ENCODE data around the gene TMA7.
"Not testable (repeated sequence)": the region's sequence is repeated elsewhere in the genome, so short reads cannot be mapped to it uniquely, and the experiment has no call there.

TMA7 gene

DNA sequence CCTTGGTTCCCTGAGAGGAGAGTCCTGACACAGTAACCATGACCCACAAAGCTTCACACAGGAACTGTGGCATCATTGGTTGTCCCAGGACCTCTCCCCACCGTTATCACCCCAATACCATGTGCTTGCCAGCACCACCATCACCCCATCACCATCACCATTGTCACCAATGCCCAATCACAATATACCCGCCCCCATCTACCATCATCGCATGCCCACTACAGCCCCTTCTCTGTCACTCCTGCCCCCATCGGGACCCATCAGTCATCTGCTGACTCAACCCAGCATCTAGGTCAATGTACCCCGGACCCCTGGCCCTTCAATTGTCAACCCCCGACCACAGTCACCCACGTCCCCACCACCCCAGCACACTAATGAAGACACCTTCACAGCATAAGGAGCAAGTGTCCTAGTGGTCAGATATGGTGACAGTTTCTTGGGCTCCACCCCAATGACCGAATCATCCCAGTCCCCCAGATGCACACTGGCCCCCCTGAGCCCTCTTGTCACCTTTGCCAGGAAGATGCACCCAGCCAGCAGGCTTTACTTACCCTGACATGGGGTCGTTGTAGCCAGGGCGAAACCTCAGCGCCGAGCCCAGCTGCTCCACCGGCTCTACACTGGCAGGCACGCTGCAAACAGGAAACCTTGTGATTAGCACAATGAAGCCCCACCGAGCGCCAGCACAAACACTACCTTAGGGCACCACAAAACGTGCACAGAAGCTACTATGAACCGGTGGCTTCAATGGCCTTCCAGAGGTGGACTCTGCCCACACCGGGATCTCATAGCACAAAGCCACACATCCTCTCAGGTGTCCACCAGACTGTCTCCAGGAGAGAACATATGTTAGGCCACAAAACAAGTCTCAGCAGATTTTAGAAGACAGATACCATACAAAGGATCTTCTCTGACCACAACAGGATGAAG lies 38.8 kb downstream of the TMA7 start:
- no peak for DNase-seq (ENCODE audit: low read depth, low spot score)
- no peak overlapping the region for H3K9ac ChIP-seq (ENCODE audit: insufficient read length, low read depth)
- no peaks in the 10 kb centered on the region for H3K9me3 ChIP-seq (ENCODE audit: insufficient read depth, low read length)
- H3K27me3 ChIP-seq (ENCODE audit: insufficient read depth, insufficient read length): no peaks in the 10 kb centered on the region
- TF ChIP-seq ZNF274 (IDR thresholded peaks at IDR 0.05; ENCODE audit: low read depth, low read length) (no peak), SUZ12 (IDR thresholded peaks at IDR 0.05; ENCODE audit: extremely low read depth, insufficient read depth, insufficient read length) (no peak), YY1 (IDR thresholded peaks at IDR 0.05; ENCODE audit: insufficient read depth, insufficient read length) (no peak)
- no peak overlapping the region for H3K4me3 ChIP-seq (ENCODE audit: insufficient read length, low read depth)
- no peaks in the 10 kb centered on the region for H3K36me3 ChIP-seq (ENCODE audit: insufficient read depth, insufficient read length, low read length)
- H3K4me1 ChIP-seq (ENCODE audit: insufficient read depth, insufficient read length): peaks cover 30% of the 10 kb centered on the region

DNA sequence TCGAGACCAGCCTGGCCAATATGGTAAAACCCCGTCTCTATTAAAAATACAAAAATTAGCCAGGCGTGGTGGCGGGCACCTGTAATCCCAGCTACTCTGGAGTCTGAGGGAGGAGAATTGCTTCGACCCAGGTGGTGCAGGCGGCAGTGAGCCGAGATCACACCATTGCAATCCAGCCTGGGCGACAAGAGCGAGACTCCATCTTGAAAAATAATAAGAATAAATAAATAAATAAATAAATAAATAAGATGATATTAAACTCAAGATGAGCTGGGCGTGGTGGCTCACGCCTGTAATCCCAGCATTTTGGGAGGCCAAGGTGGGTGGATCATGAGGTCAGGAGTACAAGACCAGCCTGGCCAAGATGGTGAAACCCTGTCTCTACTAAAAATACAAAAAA lies 40.8 kb downstream of the TMA7 start:
- H3K36me3 ChIP-seq (ENCODE audit: insufficient read depth, insufficient read length, low read length); H3K27me3 ChIP-seq (ENCODE audit: insufficient read depth, insufficient read length); DNase-seq (ENCODE audit: low read depth, low spot score); H3K4me3 ChIP-seq (ENCODE audit: insufficient read length, low read depth); H3K9me3 ChIP-seq (ENCODE audit: insufficient read depth, low read length); H3K9ac ChIP-seq (ENCODE audit: insufficient read length, low read depth): not testable (repeated sequence)
- H3K4me1 ChIP-seq (ENCODE audit: insufficient read depth, insufficient read length): peaks cover 20% of the 10 kb centered on the region

DNA sequence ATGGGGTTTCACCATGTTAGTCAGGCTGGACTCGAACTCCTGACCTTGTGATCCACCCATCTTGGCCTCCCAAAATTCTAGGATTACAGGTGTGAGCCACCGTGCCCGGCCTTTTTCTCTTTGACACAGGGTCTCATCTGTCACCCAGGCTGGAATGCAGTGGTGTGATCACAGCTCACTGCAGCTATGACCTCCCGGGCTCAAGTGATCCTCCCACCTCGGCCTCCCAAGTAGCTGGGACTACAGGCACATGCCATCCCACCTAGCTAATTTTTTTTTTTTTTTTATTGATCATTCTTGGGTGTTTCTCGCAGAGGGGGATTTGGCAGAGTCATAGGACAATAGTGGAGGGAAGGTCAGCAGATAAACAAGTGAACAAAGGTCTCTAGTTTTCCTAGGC lies 42.8 kb downstream of the TMA7 start:
- H3K9ac ChIP-seq (ENCODE audit: insufficient read length, low read depth); H3K9me3 ChIP-seq (ENCODE audit: insufficient read depth, low read length); DNase-seq (ENCODE audit: low read depth, low spot score); H3K4me1 ChIP-seq (ENCODE audit: insufficient read depth, insufficient read length); H3K27me3 ChIP-seq (ENCODE audit: insufficient read depth, insufficient read length); H3K36me3 ChIP-seq (ENCODE audit: insufficient read depth, insufficient read length, low read length); H3K4me3 ChIP-seq (ENCODE audit: insufficient read length, low read depth): not testable (repeated sequence)

DNA sequence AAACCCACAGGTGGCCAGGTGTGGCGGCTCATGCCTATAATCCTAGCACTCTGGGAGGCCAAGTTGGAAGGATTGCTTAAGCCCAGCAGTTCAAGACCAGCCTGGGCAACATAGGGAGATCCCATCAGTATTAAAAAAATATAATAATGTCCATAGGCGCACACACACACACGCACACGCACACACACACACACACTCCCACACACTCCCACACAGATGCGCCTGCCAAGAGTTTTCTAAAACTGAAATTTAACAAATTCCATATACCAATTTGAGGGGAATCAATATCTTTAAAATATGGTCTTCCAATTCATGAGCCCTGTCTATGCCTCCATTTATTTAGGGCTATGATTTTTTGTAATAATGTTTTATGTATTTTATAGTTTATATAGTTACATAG lies 46.9 kb downstream of the TMA7 start:
- no peaks in the 10 kb centered on the region for H3K36me3 ChIP-seq (ENCODE audit: insufficient read depth, insufficient read length, low read length)
- no peaks in the 10 kb centered on the region for H3K9me3 ChIP-seq (ENCODE audit: insufficient read depth, low read length)
- no peak overlapping the region for H3K9ac ChIP-seq (ENCODE audit: insufficient read length, low read depth)
- TF ChIP-seq YY1 (IDR thresholded peaks at IDR 0.05; ENCODE audit: insufficient read depth, insufficient read length): no peak
- TF ChIP-seq ZNF274 (IDR thresholded peaks at IDR 0.05; ENCODE audit: low read depth, low read length): no peak
- TF ChIP-seq SUZ12 (IDR thresholded peaks at IDR 0.05; ENCODE audit: extremely low read depth, insufficient read depth, insufficient read length): no peak
- no peaks in the 10 kb centered on the region for H3K27me3 ChIP-seq (ENCODE audit: insufficient read depth, insufficient read length)
- H3K4me1 ChIP-seq (ENCODE audit: insufficient read depth, insufficient read length): no peaks in the 10 kb centered on the region
- no peak overlapping the region for H3K4me3 ChIP-seq (ENCODE audit: insufficient read length, low read depth)
- no peak for DNase-seq (ENCODE audit: low read depth, low spot score)

DNA sequence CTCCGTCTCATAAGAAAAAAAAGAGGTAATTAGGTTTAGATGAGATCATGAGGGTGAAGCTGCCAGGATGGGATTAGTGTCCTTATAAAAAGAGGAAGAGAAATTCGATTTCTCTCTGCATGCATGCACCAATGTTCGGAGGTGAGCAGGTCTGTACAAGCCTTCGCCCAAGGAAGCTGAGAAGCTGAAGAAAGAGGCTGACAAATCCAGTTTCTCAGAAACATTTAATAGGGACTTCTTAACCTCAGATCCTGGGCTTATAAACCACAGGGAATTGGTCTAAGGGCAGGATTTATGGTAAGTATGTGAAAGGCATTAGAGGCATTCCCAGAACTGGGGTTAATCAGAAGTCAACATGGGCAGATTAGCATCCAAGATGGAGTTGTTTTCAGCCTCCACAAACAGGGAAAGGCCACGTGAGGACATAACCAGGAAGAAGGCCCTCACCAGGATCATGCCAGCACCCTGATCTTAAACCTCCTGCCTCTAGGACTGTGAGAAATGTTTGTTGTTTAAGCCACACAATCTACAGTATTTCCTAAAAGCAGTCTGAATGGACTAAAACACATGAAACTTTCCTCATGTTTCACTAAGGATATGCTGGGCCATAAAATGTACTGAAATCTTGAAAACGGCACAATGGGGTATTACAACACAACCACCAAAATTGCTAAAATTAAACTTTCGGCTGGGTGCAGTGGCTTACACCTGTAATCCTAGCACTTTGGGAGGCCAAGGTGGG lies 52.6 kb downstream of the TMA7 start:
- Histone ChIP-seq H3K4me1 (ENCODE audit: insufficient read depth, insufficient read length) (no peaks in the 10 kb centered on the region), H3K9ac (ENCODE audit: insufficient read length, low read depth) (no peak overlapping the region), H3K4me3 (ENCODE audit: insufficient read length, low read depth) (no peak overlapping the region), H3K9me3 (ENCODE audit: insufficient read depth, low read length) (no peaks in the 10 kb centered on the region), H3K27me3 (ENCODE audit: insufficient read depth, insufficient read length) (no peaks in the 10 kb centered on the region), H3K36me3 (ENCODE audit: insufficient read depth, insufficient read length, low read length) (no peaks in the 10 kb centered on the region)
- DNase-seq (ENCODE audit: low read depth, low spot score): no peak
- TF ChIP-seq YY1 (IDR thresholded peaks at IDR 0.05; ENCODE audit: insufficient read depth, insufficient read length) (no peak), SUZ12 (IDR thresholded peaks at IDR 0.05; ENCODE audit: extremely low read depth, insufficient read depth, insufficient read length) (no peak), ZNF274 (IDR thresholded peaks at IDR 0.05; ENCODE audit: low read depth, low read length) (no peak)

DNA sequence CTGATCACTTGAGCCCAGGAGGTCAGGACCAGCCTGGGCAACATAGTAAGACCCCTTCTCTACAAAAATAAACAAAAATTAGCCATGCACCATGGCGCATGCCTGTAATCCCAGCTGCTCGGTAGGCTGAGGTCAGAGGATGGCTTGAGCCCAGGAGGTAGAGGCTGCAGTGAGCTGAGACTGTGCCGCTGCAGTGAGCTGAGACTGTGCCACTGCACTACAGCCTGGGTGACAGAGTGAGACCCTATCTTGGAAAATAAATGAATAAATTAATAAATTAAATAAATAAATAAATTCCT lies 53.1 kb downstream of the TMA7 start:
- Histone ChIP-seq H3K9ac (ENCODE audit: insufficient read length, low read depth) (no peak overlapping the region), H3K27me3 (ENCODE audit: insufficient read depth, insufficient read length) (no peaks in the 10 kb centered on the region), H3K9me3 (ENCODE audit: insufficient read depth, low read length) (peaks cover 2% of the 10 kb centered on the region; the same call in 1 of the 2 replicates), H3K4me1 (ENCODE audit: insufficient read depth, insufficient read length) (no peaks in the 10 kb centered on the region), H3K4me3 (ENCODE audit: insufficient read length, low read depth) (no peak overlapping the region), H3K36me3 (ENCODE audit: insufficient read depth, insufficient read length, low read length) (no peaks in the 10 kb centered on the region)
- no peak for TF ChIP-seq ZNF274 (IDR thresholded peaks at IDR 0.05; ENCODE audit: low read depth, low read length)
- TF ChIP-seq SUZ12 (IDR thresholded peaks at IDR 0.05; ENCODE audit: extremely low read depth, insufficient read depth, insufficient read length): no peak
- TF ChIP-seq YY1 (IDR thresholded peaks at IDR 0.05; ENCODE audit: insufficient read depth, insufficient read length): no peak
- DNase-seq (ENCODE audit: low read depth, low spot score): no peak
